Mesenchymal stem cell (in vitro differentiated cells and primary cell): ENCODE data around the gene RET.

Experiments used
- DNase-seq: peaks from one replicate; pipeline ENCODE4 v3.0.0-alpha.2; 2013
- H2AFZ ChIP-seq: one replicate; pipeline ENCODE4 v1.6.1; 2013; ENCODE audit warnings: low read depth, mild to moderate bottlenecking, control low read depth, inconsistent platforms, low read length, moderate library complexity
- H2AK5ac ChIP-seq: 2 replicates; pipeline ENCODE4 v1.6.1; 2013; ENCODE audit warnings: low read length, moderate library complexity, mild to moderate bottlenecking, inconsistent platforms; ENCODE audit not compliant: severe bottlenecking
- H2BK120ac ChIP-seq: one replicate; pipeline ENCODE4 v1.6.1; 2013; ENCODE audit warnings: low read depth, mild to moderate bottlenecking, inconsistent platforms, low read length, moderate library complexity
- H2BK12ac ChIP-seq, 2 experiments: one replicate each; pipeline ENCODE4 v1.6.1; 2013; ENCODE audit warnings: inconsistent platforms in 2 of 2, low read length in 2 of 2, mild to moderate bottlenecking in 2 of 2, moderate library complexity in 2 of 2, control low read depth in 1 of 2
- H2BK15ac ChIP-seq: one replicate; pipeline ENCODE4 v1.6.1; 2013; ENCODE audit warnings: mild to moderate bottlenecking, low read depth, inconsistent platforms; ENCODE audit not compliant: poor library complexity, severe bottlenecking
- H2BK5ac ChIP-seq: 2 replicates; pipeline ENCODE4 v1.6.1; 2013; ENCODE audit warnings: low read depth, mild to moderate bottlenecking, low read length, control low read depth, inconsistent platforms; ENCODE audit not compliant: poor library complexity, severe bottlenecking
- H3K14ac ChIP-seq, 2 experiments: one replicate each; pipeline ENCODE4 v1.6.1; 2013; ENCODE audit warnings: inconsistent platforms in 2 of 2, low read length in 2 of 2, control low read depth in 1 of 2, mild to moderate bottlenecking in 1 of 2, moderate library complexity in 1 of 2
- H3K18ac ChIP-seq, 2 experiments: one replicate each; pipeline ENCODE4 v1.6.1; 2013; ENCODE audit warnings: inconsistent platforms in 2 of 2, low read length in 2 of 2, control low read depth in 1 of 2, low read depth in 1 of 2, mild to moderate bottlenecking in 1 of 2
- H3K23ac ChIP-seq, 2 experiments: one replicate each; pipeline ENCODE4 v1.6.1; 2013; ENCODE audit warnings: inconsistent platforms in 2 of 2, low read length in 2 of 2, mild to moderate bottlenecking in 2 of 2, moderate library complexity in 2 of 2, control low read depth in 1 of 2
- H3K27ac ChIP-seq: 2 replicates; pipeline ENCODE4 v1.5.1; 2013; ENCODE audit warnings: mild to moderate bottlenecking, moderate library complexity, low read length, control low read depth, inconsistent platforms; ENCODE audit not compliant: poor library complexity, severe bottlenecking
- H3K27me3 ChIP-seq, 2 experiments: 2 replicates each; pipeline versions ENCODE4 v1.6.1 to v1.7.0; 2013; ENCODE audit warnings: low read length in 2 of 2, mild to moderate bottlenecking in 2 of 2, moderate library complexity in 2 of 2, control low read depth in 1 of 2, inconsistent platforms in 1 of 2; ENCODE audit not compliant: control insufficient read depth in 1 of 2, insufficient read depth in 1 of 2
- H3K36me3 ChIP-seq, 2 experiments: 2 replicates each; pipeline versions ENCODE4 v1.6.1 to v1.7.0; 2013; ENCODE audit warnings: low read length in 2 of 2, control low read depth in 1 of 2, inconsistent platforms in 1 of 2, low read depth in 1 of 2, mild to moderate bottlenecking in 1 of 2; ENCODE audit not compliant: insufficient read depth in 2 of 2, control insufficient read depth in 1 of 2
- H3K4ac ChIP-seq, 2 experiments: one replicate each; pipeline ENCODE4 v1.6.1; 2013; ENCODE audit warnings: inconsistent platforms in 2 of 2, low read length in 2 of 2, mild to moderate bottlenecking in 2 of 2, moderate library complexity in 2 of 2, control low read depth in 1 of 2, low read depth in 1 of 2
- H3K4me1 ChIP-seq: 2 replicates; pipeline ENCODE4 v1.6.1; 2013; ENCODE audit warnings: low read depth, low read length, control low read depth; ENCODE audit not compliant: control insufficient read depth, insufficient read depth
- H3K4me2 ChIP-seq: 2 replicates; pipeline ENCODE4 v1.6.1; 2013; ENCODE audit warnings: low read length, mild to moderate bottlenecking, inconsistent platforms; ENCODE audit not compliant: poor library complexity, severe bottlenecking
- H3K4me3 ChIP-seq, 2 experiments: 2 replicates each; pipeline versions ENCODE4 v1.5.1 to v1.7.0; 2013; ENCODE audit warnings: low read length in 2 of 2, mild to moderate bottlenecking in 2 of 2, control low read depth in 1 of 2, low read depth in 1 of 2; ENCODE audit not compliant: insufficient read depth in 1 of 2
- H3K79me1 ChIP-seq: replicated peaks from 2 replicates; pipeline ENCODE4 v1.6.1; 2013; ENCODE audit warnings: mild to moderate bottlenecking, control low read depth, low read length, inconsistent platforms; ENCODE audit not compliant: poor library complexity, severe bottlenecking
- H3K9ac ChIP-seq: 2 replicates; pipeline ENCODE4 v1.7.0; 2013; ENCODE audit warnings: mild to moderate bottlenecking, low read length, moderate library complexity
- H3K9me3 ChIP-seq: 2 replicates; pipeline ENCODE4 v1.7.0; 2013; ENCODE audit warnings: mild to moderate bottlenecking, low read length; ENCODE audit not compliant: control insufficient read depth
- H4K8ac ChIP-seq: one replicate; pipeline ENCODE4 v1.6.1; 2013; ENCODE audit warnings: inconsistent platforms, mild to moderate bottlenecking, low read length, moderate library complexity
- H4K91ac ChIP-seq: one replicate; pipeline ENCODE4 v1.6.1; 2013; ENCODE audit warnings: mild to moderate bottlenecking, low read length, inconsistent platforms
- WGBS: methylation state at CpG from one replicate; pipeline ENCODE4 v1.1.7; 2013; ENCODE audit warnings: mixed read lengths; 5-methylcytosine and 5-hydroxymethylcytosine counted together

The RET gene

GRCh38 chr10:43032613-43033012 lies 44.3 kb upstream of the RET start:
- no peak overlapping the region for H3K4me3 ChIP-seq
- H3K14ac ChIP-seq: no peak overlapping the region
- H3K9me3 ChIP-seq: peaks cover 18% of the 10 kb centered on the region
- peaks cover 7% of the 10 kb centered on the region in 2 experiments for H3K27me3 ChIP-seq
- no peak overlapping the region for H2BK5ac ChIP-seq
- no peak overlapping the region for H2BK12ac ChIP-seq
- H3K4me2 ChIP-seq: no peak overlapping the region
- no peak overlapping the region for H3K4ac ChIP-seq
- H3K36me3 ChIP-seq: no peaks in the 10 kb centered on the region
- H2BK15ac ChIP-seq: no peak overlapping the region
- no CpG with 5 or more reads among the region's 1 CpG for WGBS
- DNase-seq: no peak
- no peak overlapping the region for H3K27ac ChIP-seq
- H2AFZ ChIP-seq: no peak overlapping the region
- no peak overlapping the region for H2AK5ac ChIP-seq
- H3K4me1 ChIP-seq: no peaks in the 10 kb centered on the region
- H3K23ac ChIP-seq: no peak overlapping the region
- no peak overlapping the region for H4K8ac ChIP-seq
- no peak overlapping the region for H3K18ac ChIP-seq
- no peaks in the 10 kb centered on the region for H3K79me1 ChIP-seq
- H2BK120ac ChIP-seq: no peak overlapping the region
- H3K9ac ChIP-seq: no peak overlapping the region
- no peak overlapping the region for H4K91ac ChIP-seq

GRCh38 chr10:43035800-43036199 lies 41.1 kb upstream of the RET start:
- H2BK5ac ChIP-seq: no peak overlapping the region
- 78% methylated on average over 3 of the region's 4 CpGs for WGBS
- no peak overlapping the region for H4K8ac ChIP-seq
- H3K9ac ChIP-seq: no peak overlapping the region
- H3K4me3 ChIP-seq: no peak overlapping the region
- no peak overlapping the region for H3K4me2 ChIP-seq
- H3K4me1 ChIP-seq: peaks cover 3% of the 10 kb centered on the region
- H2AK5ac ChIP-seq: no peak overlapping the region
- DNase-seq: no peak
- H3K36me3 ChIP-seq: no peaks in the 10 kb centered on the region
- no peak overlapping the region for H3K23ac ChIP-seq
- no peaks in the 10 kb centered on the region for H3K79me1 ChIP-seq
- H3K14ac ChIP-seq: no peak overlapping the region
- H2AFZ ChIP-seq: no peak overlapping the region
- no peaks in the 10 kb centered on the region for H3K27me3 ChIP-seq
- H4K91ac ChIP-seq: no peak overlapping the region
- no peak overlapping the region for H3K4ac ChIP-seq
- H3K27ac ChIP-seq: no peak overlapping the region
- peaks cover 18% of the 10 kb centered on the region for H3K9me3 ChIP-seq
- H2BK120ac ChIP-seq: no peak overlapping the region
- no peak overlapping the region for H3K18ac ChIP-seq
- no peak overlapping the region for H2BK15ac ChIP-seq
- H2BK12ac ChIP-seq: no peak overlapping the region

GRCh38 chr10:43036481-43037428 lies 40.1 kb upstream of the RET start:
- Histone ChIP-seq H3K27me3 (no peaks in the 10 kb centered on the region), H3K9ac (no peak overlapping the region), H4K8ac (no peak overlapping the region), H2BK15ac (no peak overlapping the region), H3K27ac (no peak overlapping the region), H3K36me3 (no peaks in the 10 kb centered on the region), H3K23ac (no peak overlapping the region), H3K4me3 (no peak overlapping the region), H3K4me1 (peaks cover 3% of the 10 kb centered on the region), H3K18ac (no peak overlapping the region), H3K4ac (no peak overlapping the region), H2BK5ac (no peak overlapping the region), H3K14ac (no peak overlapping the region), H2AFZ (no peak overlapping the region), H2BK120ac (no peak overlapping the region), H4K91ac (no peak overlapping the region), H2BK12ac (no peak overlapping the region), H3K9me3 (peaks cover 18% of the 10 kb centered on the region), H3K79me1 (no peaks in the 10 kb centered on the region), H3K4me2 (no peak overlapping the region), H2AK5ac (no peak overlapping the region)
- no peak for DNase-seq
- 82% methylated on average over 16 of the region's 16 CpGs for WGBS

GRCh38 chr10:43037440-43037839 lies 39.4 kb upstream of the RET start:
- no peak overlapping the region for H4K91ac ChIP-seq
- DNase-seq: no peak
- no peaks in the 10 kb centered on the region for H3K36me3 ChIP-seq
- H4K8ac ChIP-seq: no peak overlapping the region
- H3K9ac ChIP-seq: no peak overlapping the region
- H2AK5ac ChIP-seq: no peak overlapping the region
- H3K14ac ChIP-seq: no peak overlapping the region
- no peak overlapping the region for H3K4me3 ChIP-seq
- H3K27ac ChIP-seq: no peak overlapping the region
- H3K23ac ChIP-seq: no peak overlapping the region
- peaks cover 11% of the 10 kb centered on the region for H3K9me3 ChIP-seq
- no peak overlapping the region for H3K18ac ChIP-seq
- H3K4me2 ChIP-seq: no peak overlapping the region
- no peak overlapping the region for H2BK15ac ChIP-seq
- H3K4ac ChIP-seq: no peak overlapping the region
- H3K79me1 ChIP-seq: no peaks in the 10 kb centered on the region
- 83% methylated on average over 4 of the region's 6 CpGs for WGBS
- H2BK12ac ChIP-seq: no peak overlapping the region
- peaks cover 3% of the 10 kb centered on the region for H3K4me1 ChIP-seq
- no peaks in the 10 kb centered on the region for H3K27me3 ChIP-seq
- no peak overlapping the region for H2AFZ ChIP-seq
- H2BK120ac ChIP-seq: no peak overlapping the region
- no peak overlapping the region for H2BK5ac ChIP-seq
